Fibroblast of pulmonary artery (primary cell): ENCODE measurements around the gene SLC5A5.

ENCODE experiments used
- DNase-seq: peaks from one replicate; pipeline ENCODE4 v3.0.0-alpha.2; 2010; ENCODE audit warnings: low read depth
- H3K4me3 ChIP-seq: replicated peaks from 2 replicates; pipeline ENCODE4 v1.5.1; 2011; ENCODE audit warnings: low read depth, mild to moderate bottlenecking, control low read depth, low read length, moderate library complexity
- CTCF ChIP-seq: IDR thresholded peaks from 2 replicates; pipeline ENCODE4 v1.5.1; 2011; ENCODE audit warnings: mild to moderate bottlenecking, control low read depth, low read length, inconsistent platforms; ENCODE audit errors: missing control alignments

The SLC5A5 gene

GRCh38 chr19:17865364-17866311, 6.1 kb upstream of the SLC5A5 start:
- no peak overlapping the region for H3K4me3 ChIP-seq
- TF ChIP-seq CTCF = no peak
- no peak for DNase-seq

- H3K4me3 ChIP-seq = no peak overlapping the region
- DNase-seq = no peak
- no peak for TF ChIP-seq CTCF
Measured at GRCh38 chr19:17866312-17866963, 5.3 kb upstream of the SLC5A5 start.

GRCh38 chr19:17866964-17867486, 4.7 kb upstream of the SLC5A5 start:
- no peak for DNase-seq
- no peak for TF ChIP-seq CTCF
- H3K4me3 ChIP-seq = no peak overlapping the region

- DNase-seq = no peak
- no peak for TF ChIP-seq CTCF
- H3K4me3 ChIP-seq = no peak overlapping the region
Measured at GRCh38 chr19:17868669-17869068, 3.1 kb upstream of the SLC5A5 start.

- TF ChIP-seq CTCF = no peak
- H3K4me3 ChIP-seq = no peak overlapping the region
- no peak for DNase-seq
Measured at GRCh38 chr19:17869114-17869608, 2.6 kb upstream of the SLC5A5 start.

- no peak for TF ChIP-seq CTCF
- H3K4me3 ChIP-seq = no peak overlapping the region
- no peak for DNase-seq
Measured at GRCh38 chr19:17871032-17871877, 490 bp upstream of the SLC5A5 start.
